Keratinocyte (primary cell): Measurements from ENCODE around the gene DCAF6. TPM values are rescaled to one million over a fixed set of nuclear protein-coding genes. Genes with fewer than 3 reads are reported as not detected.

Experiments
- DNase-seq: peaks from one replicate; pipeline ENCODE4 v3.0.0-alpha.2; 2011; ENCODE audit warnings: low read depth, missing footprints, low spot score
- FAIRE-seq: peaks from 2 replicates; lab custom pipeline; 2011; peaks lifted over from hg19 to GRCh38; lab: Jason Lieb, UNC
- H2AFZ ChIP-seq: 2 replicates; pipeline ENCODE4 v1.6.0; 2012; ENCODE audit warnings: low read length, control low read depth, inconsistent platforms; ENCODE audit not compliant: control insufficient read depth
- H3K27ac ChIP-seq: 2 replicates; pipeline ENCODE4 v1.5.1; 2011; ENCODE audit warnings: low read length; ENCODE audit not compliant: control insufficient read depth, insufficient read depth
- H3K27me3 ChIP-seq: 3 replicates; pipeline ENCODE4 v1.6.0; 2011; ENCODE audit warnings: low read length; ENCODE audit not compliant: control insufficient read depth, insufficient read depth; ENCODE audit errors: extremely low read depth
- H3K36me3 ChIP-seq, 2 experiments: 2 replicates in 1 of 2; 3 replicates in 1 of 2; pipeline ENCODE4 v1.5.1; 2011; ENCODE audit warnings: low read length in 2 of 2, mild to moderate bottlenecking in 1 of 2; ENCODE audit not compliant: control insufficient read depth in 2 of 2, insufficient read depth in 2 of 2; ENCODE audit errors: extremely low read depth in 1 of 2
- H3K4me1 ChIP-seq: 3 replicates; pipeline ENCODE4 v1.5.1; 2011; ENCODE audit warnings: low read length; ENCODE audit not compliant: control insufficient read depth, insufficient read depth; ENCODE audit errors: extremely low read depth
- H3K4me2 ChIP-seq: 3 replicates; pipeline ENCODE4 v1.6.0; 2011; ENCODE audit warnings: low read depth, low read length; ENCODE audit not compliant: control insufficient read depth, insufficient read depth; ENCODE audit errors: extremely low read depth
- H3K4me3 ChIP-seq, 3 experiments: fragments of 200-600 bp in 1 of 3; sonication (generic) in 1 of 3; 2 replicates in 2 of 3; 3 replicates in 1 of 3; pipeline ENCODE4 v1.5.1; 2011 to 2016; ENCODE audit warnings: low read length in 3 of 3, mild to moderate bottlenecking in 3 of 3, control low read depth in 2 of 3, inconsistent platforms in 1 of 3, low read depth in 1 of 3, mixed read lengths in 1 of 3, mixed run types in 1 of 3, moderate library complexity in 1 of 3; ENCODE audit not compliant: control insufficient read depth in 2 of 3, insufficient read depth in 2 of 3; ENCODE audit errors: extremely low read depth in 1 of 3
- H3K79me2 ChIP-seq: 2 replicates; pipeline ENCODE4 v1.6.0; 2012; ENCODE audit warnings: low read length; ENCODE audit not compliant: control insufficient read depth, insufficient read depth
- H3K9ac ChIP-seq: 3 replicates; pipeline ENCODE4 v1.6.0; 2011; ENCODE audit warnings: low read length; ENCODE audit not compliant: control insufficient read depth, insufficient read depth; ENCODE audit errors: extremely low read depth
- H3K9me1 ChIP-seq: 3 replicates; pipeline ENCODE4 v1.6.0; 2011; ENCODE audit warnings: low read length; ENCODE audit not compliant: control insufficient read depth, insufficient read depth; ENCODE audit errors: extremely low read depth
- H3K9me3 ChIP-seq: 2 replicates; pipeline ENCODE4 v1.5.1; 2012; ENCODE audit warnings: low read depth, low read length; ENCODE audit not compliant: control insufficient read depth
- H4K20me1 ChIP-seq: 3 replicates; pipeline ENCODE4 v1.6.0; 2011; ENCODE audit warnings: low read length; ENCODE audit not compliant: control insufficient read depth, insufficient read depth; ENCODE audit errors: extremely low read depth
- CTCF ChIP-seq, 3 experiments: IDR thresholded peaks in 1 of 3; conservative IDR thresholded peaks in 1 of 3; optimal IDR thresholded peaks in 1 of 3; 2 replicates in 2 of 3; 3 replicates in 1 of 3; pipeline versions ENCODE3 to v1.5.1; 2011; ENCODE audit warnings: low read length in 3 of 3, mild to moderate bottlenecking in 3 of 3, moderate library complexity in 2 of 3, control low read depth in 1 of 3, inconsistent platforms in 1 of 3; ENCODE audit not compliant: insufficient read depth in 2 of 3; ENCODE audit errors: extremely low read depth in 1 of 3
- EZH2 ChIP-seq: IDR thresholded peaks from one replicate; pipeline ENCODE4 v1.6.1; 2012; ENCODE audit warnings: inconsistent platforms, mild to moderate bottlenecking, low read length, moderate library complexity
- dilution Hi-C: fragments of 300-500 bp; cut with MboI; formaldehyde crosslinking; loops from one replicate; pipeline ENCODE4 v1.7.0; 2020; ENCODE audit warnings: low sequenced_read_pairs; ENCODE audit not compliant: extremely low pct_ligation_motif_present
- polyA plus RNA-seq, 5 experiments: library from polyadenylated mRNA; depleted of rRNA in 3 of 5; stranded (reverse) in 3 of 5; stranded (forward) in 1 of 5; unstranded in 1 of 5; fragments of >200 nt; gene quantifications; 1 replicate in 1 of 5; 2 replicates in 3 of 5; 3 replicates in 1 of 5; pipeline versions ENCODE4 v1.2.1 to v1.2.3, GENCODE V29; 2011 to 2012; ENCODE audit warnings: missing spikeins in 2 of 5, low read depth in 1 of 5, low replicate concordance in 1 of 5

The DCAF6 gene
- polyA plus RNA-seq, 1 donor (not counting 4 experiments of a cell fraction or from before 2014, with no cell fraction given): 109 TPM

- Histone ChIP-seq H3K4me1 (no peaks in the 10 kb centered on the region), H3K4me2 (no peak overlapping the region), H3K9me1 (no peaks in the 10 kb centered on the region), H3K9me3 (no peaks in the 10 kb centered on the region), H3K4me3 (no peak overlapping the region), H3K9ac (no peak overlapping the region), H4K20me1 (no peaks in the 10 kb centered on the region), H3K36me3 (peaks cover 2 to 4% of the 10 kb centered on the region in 2 experiments), H3K27ac (no peak overlapping the region), H3K27me3 (no peaks in the 10 kb centered on the region), H3K79me2 (peaks cover 85% of the 10 kb centered on the region), H2AFZ (no peak overlapping the region)
- DNase-seq (no peak), FAIRE-seq (no peak)
- TF ChIP-seq EZH2 (no peak), CTCF (optimal IDR thresholded peaks at IDR 0.05 in 1 of 3, IDR thresholded peaks at IDR 0.05 in 1 of 3, conservative IDR thresholded peaks at IDR 0.05 in 1 of 3; ENCODE audit: extremely low read depth in 1 of 3, insufficient read depth in 2 of 3, low read length in 3 of 3) (no peak)
- dilution Hi-C loops: no loop called here
Observed at GRCh38 chr1:167947733-167948132, 11.2 kb downstream of the DCAF6 start.

- H3K27ac ChIP-seq: no peak overlapping the region
- dilution Hi-C loops: no loop called here
- H3K4me2 ChIP-seq: no peak overlapping the region
- no peak for FAIRE-seq
- peaks cover 4 to 6% of the 10 kb centered on the region in 2 experiments for H3K36me3 ChIP-seq
- no peak overlapping the region for H3K4me3 ChIP-seq
- no peaks in the 10 kb centered on the region for H3K9me1 ChIP-seq
- H4K20me1 ChIP-seq: no peaks in the 10 kb centered on the region
- H3K79me2 ChIP-seq: peaks cover 66% of the 10 kb centered on the region
- no peak for DNase-seq
- no peak overlapping the region for H3K9ac ChIP-seq
- no peaks in the 10 kb centered on the region for H3K4me1 ChIP-seq
- TF ChIP-seq EZH2 (no peak), CTCF (optimal IDR thresholded peaks at IDR 0.05 in 1 of 3, IDR thresholded peaks at IDR 0.05 in 1 of 3, conservative IDR thresholded peaks at IDR 0.05 in 1 of 3; ENCODE audit: extremely low read depth in 1 of 3, insufficient read depth in 2 of 3, low read length in 3 of 3) (no peak)
- H2AFZ ChIP-seq: no peak overlapping the region
- H3K27me3 ChIP-seq: no peaks in the 10 kb centered on the region
- H3K9me3 ChIP-seq: no peaks in the 10 kb centered on the region
Observed at GRCh38 chr1:167949785-167950184, 13.3 kb downstream of the DCAF6 start.
